NCI-H526 treated with DMSO at 0.1 percent for 48 hours (cell line): ENCODE results near the gene NDE1.

Experiments used
- DNase-seq: peaks from one replicate; lab custom pipeline; 2025; lab: John Stamatoyannopoulos, UW

The NDE1 gene

GRCh38 chr16:15769239-15769638, 119.2 kb downstream of the NDE1 start:
- no peak for DNase-seq

GRCh38 chr16:15770107-15770506, 120.1 kb downstream of the NDE1 start:
- DNase-seq: no peak

- no peak for DNase-seq
These were observed 120.5 kb downstream of the NDE1 start for GRCh38 chr16:15770512-15770911.

GRCh38 chr16:15771694-15772093, 121.6 kb downstream of the NDE1 start:
- no peak for DNase-seq

GRCh38 chr16:15772579-15773293, 122.7 kb downstream of the NDE1 start:
- no peak for DNase-seq

GRCh38 chr16:15773968-15774367, 123.9 kb downstream of the NDE1 start:
- DNase-seq: no peak

- DNase-seq: no peak
These were observed 125.2 kb downstream of the NDE1 start for GRCh38 chr16:15775209-15775608.

- DNase-seq: no peak
These were observed 125.7 kb downstream of the NDE1 start for GRCh38 chr16:15775663-15776304.
